Stimulated activated naive CD8-positive, alpha-beta T cell treated with anti-CD3 and anti-CD28 coated beads, Interleukin-15, Interleukin-2, amounts not matched to agents 100 ng/mL and 50 ng/mL, for 24 hours (primary cell): ENCODE data around the gene IMMT.

Experiments used
- H3K27ac Mint-ChIP-seq: one replicate; pipeline ENCODE4 v1.8.0; 2021; ENCODE audit warnings: mild to moderate bottlenecking, mixed read lengths
- H3K27me3 Mint-ChIP-seq: one replicate; pipeline ENCODE4 v1.8.0; 2021; ENCODE audit warnings: mixed read lengths
- H3K36me3 Mint-ChIP-seq: one replicate; pipeline ENCODE4 v1.8.0; 2021; ENCODE audit warnings: low read depth, mixed read lengths
- H3K4me1 Mint-ChIP-seq: one replicate; pipeline ENCODE4 v1.8.0; 2021; ENCODE audit warnings: low read depth, mixed read lengths
- H3K4me3 Mint-ChIP-seq: one replicate; pipeline ENCODE4 v1.8.0; 2021; ENCODE audit warnings: mild to moderate bottlenecking, mixed read lengths
- H3K9me3 Mint-ChIP-seq: one replicate; pipeline ENCODE4 v1.8.0; 2021; ENCODE audit warnings: mixed read lengths

Gene IMMT

GRCh38 chr2:86194751-86195054 lies 559 bp downstream of the IMMT start:
- Mint-ChIP-seq H3K4me1 (peaks cover 63% of the 10 kb centered on the region), H3K9me3 (no peaks in the 10 kb centered on the region), H3K36me3 (peaks cover 38% of the 10 kb centered on the region), H3K27ac (peak overlapping the region; percentile 97), H3K27me3 (no peaks in the 10 kb centered on the region), H3K4me3 (peak overlapping the region; percentile 99)

- Mint-ChIP-seq H3K27me3 (no peaks in the 10 kb centered on the region), H3K4me1 (peaks cover 65% of the 10 kb centered on the region), H3K4me3 (peak overlapping the region; percentile 99), H3K36me3 (peaks cover 34% of the 10 kb centered on the region), H3K9me3 (no peaks in the 10 kb centered on the region), H3K27ac (peak overlapping the region; percentile 97)
These were observed 1.2 kb downstream of the IMMT start for GRCh38 chr2:86193901-86194567.

- H3K27ac Mint-ChIP-seq, result no peak overlapping the region
- peaks cover 91% of the 10 kb centered on the region for H3K4me1 Mint-ChIP-seq
- H3K9me3 Mint-ChIP-seq, result no peaks in the 10 kb centered on the region
- H3K27me3 Mint-ChIP-seq, result no peaks in the 10 kb centered on the region
- H3K4me3 Mint-ChIP-seq, result no peak overlapping the region
- H3K36me3 Mint-ChIP-seq, result peaks cover 63% of the 10 kb centered on the region
These were observed 5.4 kb downstream of the IMMT start for GRCh38 chr2:86189782-86190416.

- Mint-ChIP-seq H3K4me1 (peaks cover 84% of the 10 kb centered on the region), H3K36me3 (peaks cover 49% of the 10 kb centered on the region), H3K27me3 (no peaks in the 10 kb centered on the region), H3K27ac (peak overlapping the region; percentile 91), H3K4me3 (peak overlapping the region; percentile 6), H3K9me3 (no peaks in the 10 kb centered on the region)
These were observed 8.8 kb downstream of the IMMT start for GRCh38 chr2:86186431-86186830.

- H3K27me3 Mint-ChIP-seq, result no peaks in the 10 kb centered on the region
- H3K4me3 Mint-ChIP-seq, result peak overlapping the region; percentile 64
- peak overlapping the region; percentile 91 for H3K27ac Mint-ChIP-seq
- no peaks in the 10 kb centered on the region for H3K9me3 Mint-ChIP-seq
- peaks cover 76% of the 10 kb centered on the region for H3K4me1 Mint-ChIP-seq
- peaks cover 45% of the 10 kb centered on the region for H3K36me3 Mint-ChIP-seq
These were observed 9.6 kb downstream of the IMMT start for GRCh38 chr2:86185517-86186212.

- Mint-ChIP-seq H3K9me3 (no peaks in the 10 kb centered on the region), H3K4me3 (no peak overlapping the region), H3K27ac (no peak overlapping the region), H3K27me3 (no peaks in the 10 kb centered on the region), H3K36me3 (peaks cover 67% of the 10 kb centered on the region), H3K4me1 (peaks cover 13% of the 10 kb centered on the region)
These were observed 18.7 kb downstream of the IMMT start for GRCh38 chr2:86176597-86176996.

- no peak overlapping the region for H3K27ac Mint-ChIP-seq
- H3K36me3 Mint-ChIP-seq, result peaks cover 73% of the 10 kb centered on the region
- H3K9me3 Mint-ChIP-seq, result no peaks in the 10 kb centered on the region
- no peaks in the 10 kb centered on the region for H3K27me3 Mint-ChIP-seq
- H3K4me3 Mint-ChIP-seq, result no peak overlapping the region
- H3K4me1 Mint-ChIP-seq, result peaks cover 13% of the 10 kb centered on the region
These were observed 19.4 kb downstream of the IMMT start for GRCh38 chr2:86175828-86176227.

GRCh38 chr2:86174445-86174844 lies 20.8 kb downstream of the IMMT start:
- Mint-ChIP-seq H3K4me3 (no peak overlapping the region), H3K4me1 (peaks cover 13% of the 10 kb centered on the region), H3K27me3 (no peaks in the 10 kb centered on the region), H3K9me3 (no peaks in the 10 kb centered on the region), H3K27ac (no peak overlapping the region), H3K36me3 (peaks cover 76% of the 10 kb centered on the region)

- H3K9me3 Mint-ChIP-seq, result no peaks in the 10 kb centered on the region
- peaks cover 13% of the 10 kb centered on the region for H3K4me1 Mint-ChIP-seq
- H3K27ac Mint-ChIP-seq, result no peak overlapping the region
- H3K4me3 Mint-ChIP-seq, result no peak overlapping the region
- H3K36me3 Mint-ChIP-seq, result peaks cover 77% of the 10 kb centered on the region
- H3K27me3 Mint-ChIP-seq, result no peaks in the 10 kb centered on the region
These were observed 22.7 kb downstream of the IMMT start for GRCh38 chr2:86172610-86173009.

- no peak overlapping the region for H3K4me3 Mint-ChIP-seq
- H3K9me3 Mint-ChIP-seq, result no peaks in the 10 kb centered on the region
- H3K27me3 Mint-ChIP-seq, result no peaks in the 10 kb centered on the region
- H3K36me3 Mint-ChIP-seq, result peaks cover 68% of the 10 kb centered on the region
- no peak overlapping the region for H3K27ac Mint-ChIP-seq
- H3K4me1 Mint-ChIP-seq, result peaks cover 13% of the 10 kb centered on the region
These were observed 24.0 kb downstream of the IMMT start for GRCh38 chr2:86171295-86171694.

GRCh38 chr2:86170449-86170848 lies 24.8 kb downstream of the IMMT start:
- Mint-ChIP-seq H3K27me3 (no peaks in the 10 kb centered on the region), H3K27ac (no peak overlapping the region), H3K4me3 (no peak overlapping the region), H3K36me3 (peaks cover 67% of the 10 kb centered on the region), H3K4me1 (peaks cover 9% of the 10 kb centered on the region), H3K9me3 (no peaks in the 10 kb centered on the region)

- no peaks in the 10 kb centered on the region for H3K27me3 Mint-ChIP-seq
These were observed 34.9 kb downstream of the IMMT start for GRCh38 chr2:86160156-86160952.

GRCh38 chr2:86158286-86158685 lies 37.0 kb downstream of the IMMT start:
- Mint-ChIP-seq H3K36me3 (peaks cover 64% of the 10 kb centered on the region), H3K4me1 (no peaks in the 10 kb centered on the region), H3K9me3 (no peaks in the 10 kb centered on the region), H3K27me3 (no peaks in the 10 kb centered on the region), H3K27ac (no peak overlapping the region), H3K4me3 (no peak overlapping the region)

More at GRCh38 chr2:86160156-86160952, 34.9 kb downstream of the IMMT start:
- H3K4me1 Mint-ChIP-seq, result no peaks in the 10 kb centered on the region
- H3K9me3 Mint-ChIP-seq, result no peaks in the 10 kb centered on the region
- no peak overlapping the region for H3K4me3 Mint-ChIP-seq
- no peak overlapping the region for H3K27ac Mint-ChIP-seq
- H3K36me3 Mint-ChIP-seq, result peaks cover 62% of the 10 kb centered on the region

- no peaks in the 10 kb centered on the region for H3K27me3 Mint-ChIP-seq
- no peak overlapping the region for H3K4me3 Mint-ChIP-seq
- no peak overlapping the region for H3K27ac Mint-ChIP-seq
- H3K4me1 Mint-ChIP-seq, result no peaks in the 10 kb centered on the region
- H3K9me3 Mint-ChIP-seq, result no peaks in the 10 kb centered on the region
- H3K36me3 Mint-ChIP-seq, result peaks cover 64% of the 10 kb centered on the region
These were observed 38.2 kb downstream of the IMMT start for GRCh38 chr2:86157009-86157556.

GRCh38 chr2:86150502-86150901 lies 44.8 kb downstream of the IMMT start:
- Mint-ChIP-seq H3K27me3 (no peaks in the 10 kb centered on the region), H3K4me1 (peaks cover 6% of the 10 kb centered on the region), H3K4me3 (no peak overlapping the region), H3K27ac (no peak overlapping the region), H3K36me3 (peaks cover 78% of the 10 kb centered on the region), H3K9me3 (no peaks in the 10 kb centered on the region)
